Type B pancreatic cell (in vitro differentiated cells): ENCODE data around the gene PPIL4. TPM values are rescaled to one million over a fixed set of nuclear protein-coding genes. Genes with fewer than 3 reads are reported as not detected.

ENCODE experiments used
- DNase-seq: peaks from one replicate; pipeline ENCODE4 v3.0.0; 2021; ENCODE audit warnings: mixed read lengths; ENCODE audit not compliant: unreplicated experiment; ENCODE audit errors: extremely low spot score
- H3K27ac Mint-ChIP-seq: 2 replicates; pipeline ENCODE4 v1.8.0; 2021; ENCODE audit warnings: mild to moderate bottlenecking, mixed read lengths
- H3K27me3 Mint-ChIP-seq: 2 replicates; pipeline ENCODE4 v1.8.0; 2021; ENCODE audit warnings: mixed read lengths
- H3K36me3 Mint-ChIP-seq: 2 replicates; pipeline ENCODE4 v1.8.0; 2021; ENCODE audit warnings: mixed read lengths
- H3K4me1 Mint-ChIP-seq: one replicate; pipeline ENCODE4 v1.8.0; 2021; ENCODE audit warnings: mixed read lengths; ENCODE audit not compliant: unreplicated experiment
- H3K4me3 Mint-ChIP-seq: 2 replicates; pipeline ENCODE4 v1.8.0; 2021; ENCODE audit warnings: mild to moderate bottlenecking, mixed read lengths
- H3K9me3 Mint-ChIP-seq: 2 replicates; pipeline ENCODE4 v1.8.0; 2021; ENCODE audit warnings: mixed read lengths
- CTCF ChIP-seq: fragments of 200-600 bp; sonication (generic); conservative IDR thresholded peaks from 2 replicates; pipeline ENCODE4 v1.5.0; 2021; ENCODE audit warnings: antibody characterized with exemption, mild to moderate bottlenecking
- total RNA-seq: library from RNA; stranded (reverse); gene quantifications from 2 replicates; pipeline ENCODE4 v1.2.1, GENCODE V29; 2021; ENCODE audit warnings: low replicate concordance

Gene PPIL4
- total RNA-seq, 1 donor from 2014 or later: 36.7 TPM

GRCh38 chr6:149529650-149530049 is 16.2 kb downstream of the PPIL4 start:
- H3K27me3 Mint-ChIP-seq: no peaks in the 10 kb centered on the region
- H3K9me3 Mint-ChIP-seq: no peaks in the 10 kb centered on the region
- peaks cover 33% of the 10 kb centered on the region for H3K36me3 Mint-ChIP-seq
- TF ChIP-seq CTCF: no peak
- no peak overlapping the region for H3K4me3 Mint-ChIP-seq
- no peak overlapping the region for H3K27ac Mint-ChIP-seq
- H3K4me1 Mint-ChIP-seq: no peaks in the 10 kb centered on the region
- DNase-seq: no peak

- no peak for DNase-seq
- no peak for TF ChIP-seq CTCF
- H3K4me3 Mint-ChIP-seq: no peak overlapping the region
- H3K36me3 Mint-ChIP-seq: peaks cover 31% of the 10 kb centered on the region
- H3K9me3 Mint-ChIP-seq: no peaks in the 10 kb centered on the region
- H3K4me1 Mint-ChIP-seq: peaks cover 4% of the 10 kb centered on the region
- H3K27me3 Mint-ChIP-seq: no peaks in the 10 kb centered on the region
- no peak overlapping the region for H3K27ac Mint-ChIP-seq
Observed at GRCh38 chr6:149515494-149515893, 30.3 kb downstream of the PPIL4 start.

GRCh38 chr6:149513915-149514314 is 31.9 kb downstream of the PPIL4 start:
- Mint-ChIP-seq H3K4me1 (peaks cover 4% of the 10 kb centered on the region), H3K27me3 (no peaks in the 10 kb centered on the region), H3K36me3 (peaks cover 34% of the 10 kb centered on the region), H3K9me3 (no peaks in the 10 kb centered on the region), H3K27ac (no peak overlapping the region), H3K4me3 (no peak overlapping the region)
- TF ChIP-seq CTCF: no peak
- DNase-seq: no peak

- Mint-ChIP-seq H3K36me3 (peaks cover 30% of the 10 kb centered on the region), H3K9me3 (no peaks in the 10 kb centered on the region)
Observed at GRCh38 chr6:149510793-149511512, 34.9 kb downstream of the PPIL4 start.

GRCh38 chr6:149508485-149508884 is 37.4 kb downstream of the PPIL4 start:
- no peak for TF ChIP-seq CTCF
- no peak overlapping the region for H3K27ac Mint-ChIP-seq
- peaks cover 16% of the 10 kb centered on the region for H3K36me3 Mint-ChIP-seq
- no peaks in the 10 kb centered on the region for H3K27me3 Mint-ChIP-seq
- H3K9me3 Mint-ChIP-seq: no peaks in the 10 kb centered on the region
- no peak overlapping the region for H3K4me3 Mint-ChIP-seq
- no peak for DNase-seq
- peaks cover 5% of the 10 kb centered on the region for H3K4me1 Mint-ChIP-seq

More at GRCh38 chr6:149510793-149511512, 34.9 kb downstream of the PPIL4 start:
- no peaks in the 10 kb centered on the region for H3K27me3 Mint-ChIP-seq
- no peak for DNase-seq
- no peak overlapping the region for H3K27ac Mint-ChIP-seq
- TF ChIP-seq CTCF: no peak
- H3K4me1 Mint-ChIP-seq: no peaks in the 10 kb centered on the region
- no peak overlapping the region for H3K4me3 Mint-ChIP-seq
